22Rv1 (cell line): ENCODE measurements around the gene WHRN.

ENCODE experiments used
- ZFX ChIP-seq: fragments of 450-650 bp; IDR thresholded peaks from 2 replicates; pipeline ENCODE4 v1.6.1; 2017; ENCODE audit warnings: antibody characterized with exemption, borderline replicate concordance
- TF ChIP-seq, protein P1 (sequence below): fragments of 450-650 bp; IDR thresholded peaks from 2 replicates; pipeline ENCODE4 v1.5.1; 2017; ENCODE audit warnings: mild to moderate bottlenecking

DNA sequence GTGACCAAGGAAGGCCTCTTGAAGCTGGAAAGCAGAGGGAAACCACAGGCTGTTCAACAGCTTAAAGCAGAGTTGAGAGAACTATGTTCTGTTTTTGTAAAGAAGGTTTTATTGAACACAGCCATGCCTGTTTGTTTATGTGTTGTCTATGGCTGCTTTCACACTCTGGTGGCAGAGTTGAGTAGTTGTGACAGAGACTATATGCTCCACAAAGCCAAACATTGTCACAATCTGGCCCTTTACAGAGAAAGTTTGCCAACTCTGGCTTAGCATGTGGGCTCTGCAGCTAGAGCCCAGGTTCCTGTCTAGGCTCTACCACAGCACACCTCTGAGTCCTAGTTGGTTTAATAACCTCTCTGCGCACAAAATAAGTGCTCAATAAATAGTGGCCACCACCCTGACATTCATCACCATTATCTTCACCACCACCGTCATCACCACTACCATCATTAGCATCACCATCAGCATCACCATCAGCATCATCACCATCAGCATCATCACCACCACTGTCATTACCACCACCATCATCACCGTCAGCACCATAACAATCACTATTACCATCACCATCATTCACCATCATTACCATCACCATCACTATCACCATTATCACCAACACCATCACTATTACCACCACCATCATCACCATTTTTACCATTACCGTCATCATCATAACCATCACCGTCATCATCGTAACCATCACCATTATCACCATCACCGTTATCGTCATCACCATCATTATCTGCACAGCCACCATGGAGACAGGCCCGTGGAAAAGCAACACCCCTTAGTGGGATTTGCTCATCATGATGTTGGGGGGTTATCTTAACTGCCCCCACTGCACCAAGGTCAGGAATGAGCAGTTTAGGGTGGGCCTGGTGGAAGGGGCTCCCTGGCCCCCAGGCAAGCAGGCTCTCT lies 135.8 kb downstream of the WHRN start:
- TF ChIP-seq, protein P1, sequence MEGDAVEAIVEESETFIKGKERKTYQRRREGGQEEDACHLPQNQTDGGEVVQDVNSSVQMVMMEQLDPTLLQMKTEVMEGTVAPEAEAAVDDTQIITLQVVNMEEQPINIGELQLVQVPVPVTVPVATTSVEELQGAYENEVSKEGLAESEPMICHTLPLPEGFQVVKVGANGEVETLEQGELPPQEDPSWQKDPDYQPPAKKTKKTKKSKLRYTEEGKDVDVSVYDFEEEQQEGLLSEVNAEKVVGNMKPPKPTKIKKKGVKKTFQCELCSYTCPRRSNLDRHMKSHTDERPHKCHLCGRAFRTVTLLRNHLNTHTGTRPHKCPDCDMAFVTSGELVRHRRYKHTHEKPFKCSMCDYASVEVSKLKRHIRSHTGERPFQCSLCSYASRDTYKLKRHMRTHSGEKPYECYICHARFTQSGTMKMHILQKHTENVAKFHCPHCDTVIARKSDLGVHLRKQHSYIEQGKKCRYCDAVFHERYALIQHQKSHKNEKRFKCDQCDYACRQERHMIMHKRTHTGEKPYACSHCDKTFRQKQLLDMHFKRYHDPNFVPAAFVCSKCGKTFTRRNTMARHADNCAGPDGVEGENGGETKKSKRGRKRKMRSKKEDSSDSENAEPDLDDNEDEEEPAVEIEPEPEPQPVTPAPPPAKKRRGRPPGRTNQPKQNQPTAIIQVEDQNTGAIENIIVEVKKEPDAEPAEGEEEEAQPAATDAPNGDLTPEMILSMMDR: no peak
- no peak for TF ChIP-seq ZFX
